Esophagus muscularis mucosa (tissue), 4 donors: ENCODE results near the gene CDK19. TPM values are rescaled to one million over a fixed set of nuclear protein-coding genes. Genes with fewer than 3 reads are reported as not detected.
"Not testable (repeated sequence)": the region's sequence is repeated elsewhere in the genome, so short reads cannot be mapped to it uniquely, and the experiment has no call there.

Experiments used
- DNase-seq: peaks from one replicate; pipeline ENCODE4 v3.0.0-alpha.2; 2017; ENCODE audit errors: extremely low spot score
- H3K27ac ChIP-seq, 4 donors: fragments of 200-600 bp; sonication (generic); replicated peaks in 1 of 4; 1 replicate in 3 of 4; 2 replicates in 1 of 4; pipeline ENCODE4 v1.5.1; 2016 to 2019; ENCODE audit warnings: mild to moderate bottlenecking in 1 of 4
- H3K27me3 ChIP-seq, 4 donors: fragments of 200-600 bp; sonication (generic); one replicate each; pipeline versions ENCODE4 v1.5.1 to v1.6.0; 2016 to 2019
- H3K36me3 ChIP-seq, 4 donors: fragments of 200-600 bp; sonication (generic); one replicate each; pipeline ENCODE4 v1.5.1; 2016 to 2019
- H3K4me1 ChIP-seq, 4 donors: fragments of 200-600 bp; sonication (generic); one replicate each; pipeline ENCODE4 v1.5.1; 2016 to 2019
- H3K4me3 ChIP-seq, 4 donors: fragments of 200-600 bp; sonication (generic); 1 replicate in 2 of 4; 2 replicates in 2 of 4; pipeline ENCODE4 v1.5.1; 2016 to 2019; ENCODE audit warnings: mild to moderate bottlenecking in 4 of 4, moderate library complexity in 1 of 4
- H3K9me3 ChIP-seq, 4 donors: fragments of 200-600 bp; sonication (generic); 1 replicate in 3 of 4; 2 replicates in 1 of 4; pipeline ENCODE4 v1.5.1; 2016 to 2019
- EP300 ChIP-seq: sonication (generic); formaldehyde crosslinking; IDR thresholded peaks from one replicate; pipeline ENCODE4 v1.6.1; 2017; ENCODE audit warnings: antibody characterized with exemption
- POLR2A ChIP-seq: fragments of 450-650 bp; IDR thresholded peaks from one replicate; pipeline ENCODE4 v1.6.1; 2017; ENCODE audit warnings: antibody characterized with exemption, moderate library complexity, mild to moderate bottlenecking, low read depth
- POLR2AphosphoS5 ChIP-seq, 2 donors: sonication (generic); formaldehyde crosslinking; IDR thresholded peaks; one replicate each; pipeline ENCODE4 v1.6.1; 2017; ENCODE audit warnings: antibody characterized with exemption in 2 of 2
- WGBS: methylation state at CpG from one replicate; pipeline ENCODE4 v1.1.5; 2018; 5-methylcytosine and 5-hydroxymethylcytosine counted together
- intact Hi-C: fragments of 100-400 bp; cut with DNase I; formaldehyde crosslinking; loops from one replicate; pipeline ENCODE4 v1.15.1; 2023
- total RNA-seq, 4 donors: library from RNA; depleted of rRNA; stranded (reverse); fragments of >200 nt; gene quantifications; one replicate each; pipeline versions ENCODE4 v1.1.0 to v1.2.1, GENCODE V29; 2016
- TF ChIP-seq, protein P1 (sequence below), 3 experiments: fragments of 200-600 bp in 2 of 3; fragments of 450-650 bp in 1 of 3; sonication (generic) in 2 of 3; IDR thresholded peaks; one replicate each; pipeline ENCODE4 v1.5.1; 2017 to 2019; ENCODE audit warnings: antibody characterized with exemption in 3 of 3, mild to moderate bottlenecking in 2 of 3, moderate library complexity in 1 of 3

The CDK19 gene
- total RNA-seq, 4 donors from 2014 or later = 12.0 to 15.0 (median 13.6) TPM

- no peaks in the 10 kb centered on the region for H3K9me3 ChIP-seq
- no peaks in the 10 kb centered on the region for H3K27me3 ChIP-seq
- no peak for DNase-seq
- H3K27ac ChIP-seq = no peak overlapping the region
- H3K36me3 ChIP-seq = no peaks in the 10 kb centered on the region
- TF ChIP-seq, protein P1, sequence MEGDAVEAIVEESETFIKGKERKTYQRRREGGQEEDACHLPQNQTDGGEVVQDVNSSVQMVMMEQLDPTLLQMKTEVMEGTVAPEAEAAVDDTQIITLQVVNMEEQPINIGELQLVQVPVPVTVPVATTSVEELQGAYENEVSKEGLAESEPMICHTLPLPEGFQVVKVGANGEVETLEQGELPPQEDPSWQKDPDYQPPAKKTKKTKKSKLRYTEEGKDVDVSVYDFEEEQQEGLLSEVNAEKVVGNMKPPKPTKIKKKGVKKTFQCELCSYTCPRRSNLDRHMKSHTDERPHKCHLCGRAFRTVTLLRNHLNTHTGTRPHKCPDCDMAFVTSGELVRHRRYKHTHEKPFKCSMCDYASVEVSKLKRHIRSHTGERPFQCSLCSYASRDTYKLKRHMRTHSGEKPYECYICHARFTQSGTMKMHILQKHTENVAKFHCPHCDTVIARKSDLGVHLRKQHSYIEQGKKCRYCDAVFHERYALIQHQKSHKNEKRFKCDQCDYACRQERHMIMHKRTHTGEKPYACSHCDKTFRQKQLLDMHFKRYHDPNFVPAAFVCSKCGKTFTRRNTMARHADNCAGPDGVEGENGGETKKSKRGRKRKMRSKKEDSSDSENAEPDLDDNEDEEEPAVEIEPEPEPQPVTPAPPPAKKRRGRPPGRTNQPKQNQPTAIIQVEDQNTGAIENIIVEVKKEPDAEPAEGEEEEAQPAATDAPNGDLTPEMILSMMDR (IDR thresholded peaks at IDR 0.05) = no peak
- TF ChIP-seq POLR2AphosphoS5 (IDR thresholded peaks at IDR 0.05) = no peak
- no peak for TF ChIP-seq EP300
- no peak for TF ChIP-seq POLR2A
- H3K4me3 ChIP-seq = no peak overlapping the region
- intact Hi-C loops = no loop called here
- WGBS = 74% methylated on average over 4 of the region's 4 CpGs
- H3K4me1 ChIP-seq = no peaks in the 10 kb centered on the region
Observed at GRCh38 chr6:110849781-110850180, 34.5 kb upstream of the CDK19 start.

- no peak for DNase-seq
- WGBS = 86% methylated on average over 6 of the region's 6 CpGs
- intact Hi-C loops = no loop called here
- Histone ChIP-seq H3K36me3 (no peaks in the 10 kb centered on the region), H3K27me3 (no peaks in the 10 kb centered on the region), H3K4me1 (no peaks in the 10 kb centered on the region), H3K27ac (no peak overlapping the region), H3K4me3 (no peak overlapping the region), H3K9me3 (no peaks in the 10 kb centered on the region)
- TF ChIP-seq POLR2A (no peak), EP300 (no peak)
Observed at GRCh38 chr6:110841266-110841665, 26.0 kb upstream of the CDK19 start.

DNA sequence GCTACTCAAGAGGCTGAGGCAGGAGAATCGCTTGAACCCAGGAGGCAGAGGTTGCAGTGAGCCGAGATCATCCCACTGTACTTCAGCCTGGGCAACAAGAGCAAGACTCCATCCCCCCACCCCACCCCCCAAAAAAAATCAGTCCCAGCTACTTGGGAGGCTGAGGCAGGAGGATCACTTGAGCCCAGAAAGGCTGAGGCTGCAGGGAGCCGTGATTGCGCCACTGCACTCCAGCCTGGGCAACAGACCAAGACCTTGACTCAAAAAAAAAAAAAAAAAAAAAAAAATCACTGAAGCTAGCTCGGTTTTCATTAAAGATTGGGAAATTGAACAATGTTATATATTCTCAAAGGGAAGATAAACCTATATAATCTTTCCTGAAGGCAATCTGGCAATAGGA, 20.5 kb upstream of the CDK19 start:
- H3K4me3 ChIP-seq, H3K36me3 ChIP-seq, DNase-seq, H3K27ac ChIP-seq, H3K4me1 ChIP-seq, intact Hi-C loops, H3K9me3 ChIP-seq, H3K27me3 ChIP-seq: not testable (repeated sequence)
- 88% methylated on average over 5 of the region's 5 CpGs for WGBS

DNA sequence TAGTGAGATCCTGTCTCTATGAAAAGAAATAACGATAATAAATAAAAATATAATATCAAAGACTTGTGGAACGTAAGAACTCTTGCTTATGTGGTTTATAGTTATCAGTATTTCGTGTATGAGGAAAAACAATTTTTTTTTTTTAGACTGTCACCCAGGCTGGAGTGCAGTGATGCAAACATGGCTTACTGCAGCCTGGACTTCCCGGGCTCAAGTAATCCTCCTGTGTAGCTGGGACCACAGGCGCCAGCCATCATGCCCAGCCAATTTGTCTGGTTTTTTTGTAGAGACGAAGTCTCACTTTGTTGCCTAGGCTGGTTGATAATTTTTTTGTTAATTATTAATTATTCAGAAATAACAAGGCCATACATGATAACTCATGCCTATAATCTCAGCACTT, 18.6 kb upstream of the CDK19 start:
- WGBS = 94% methylated on average over 6 of the region's 6 CpGs
- Histone ChIP-seq H3K9me3 (no peaks in the 10 kb centered on the region), H3K27me3 (no peaks in the 10 kb centered on the region), H3K27ac (no peak overlapping the region), H3K4me3 (no peak overlapping the region), H3K36me3 (no peaks in the 10 kb centered on the region), H3K4me1 (no peaks in the 10 kb centered on the region)
- DNase-seq = no peak
- intact Hi-C loops = no loop called here
- TF ChIP-seq POLR2A = no peak
- TF ChIP-seq POLR2AphosphoS5 (IDR thresholded peaks at IDR 0.05) = no peak
- TF ChIP-seq EP300 = no peak
- TF ChIP-seq, protein P1 (IDR thresholded peaks at IDR 0.05) = no peak

DNA sequence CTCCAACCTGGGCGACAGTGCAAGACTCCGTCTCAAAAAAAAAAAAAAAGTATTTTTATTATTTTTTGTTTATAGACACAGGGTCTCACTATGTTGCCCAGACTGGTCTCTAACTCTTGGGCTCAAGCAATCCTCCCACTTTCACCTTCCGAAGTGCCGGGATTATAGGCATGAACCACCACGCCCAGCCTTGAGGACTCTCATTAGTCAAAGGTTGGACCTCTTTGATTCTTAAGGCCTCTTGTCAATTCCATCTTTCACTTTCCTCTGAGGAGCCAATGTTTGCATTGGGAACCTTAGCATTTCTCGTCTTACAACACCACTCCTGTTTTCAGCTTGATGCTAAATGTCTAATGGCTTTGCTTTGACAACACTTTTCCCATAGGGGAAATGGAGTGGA, 16.1 kb upstream of the CDK19 start:
- H3K27me3 ChIP-seq = no peaks in the 10 kb centered on the region
- peaks cover 0 to 3% (median 0%) of the 10 kb centered on the region in 4 donors for H3K4me1 ChIP-seq
- no peak overlapping the region for H3K27ac ChIP-seq
- no peak overlapping the region for H3K4me3 ChIP-seq
- intact Hi-C loops = no loop called here
- TF ChIP-seq, protein P1 (IDR thresholded peaks at IDR 0.05) = no peak
- TF ChIP-seq POLR2A = no peak
- TF ChIP-seq EP300 = no peak
- no peak for TF ChIP-seq POLR2AphosphoS5 (IDR thresholded peaks at IDR 0.05)
- H3K36me3 ChIP-seq = no peaks in the 10 kb centered on the region
- DNase-seq = no peak
- 96% methylated on average over 6 of the region's 6 CpGs for WGBS
- H3K9me3 ChIP-seq = no peaks in the 10 kb centered on the region

GRCh38 chr6:110828396-110828795, 13.1 kb upstream of the CDK19 start:
- intact Hi-C loops = no loop called here
- no peaks in the 10 kb centered on the region for H3K9me3 ChIP-seq
- H3K4me3 ChIP-seq = no peak overlapping the region
- TF ChIP-seq POLR2AphosphoS5 (IDR thresholded peaks at IDR 0.05) (no peak), POLR2A (no peak), EP300 (no peak)
- TF ChIP-seq, protein P1 (IDR thresholded peaks at IDR 0.05) = no peak
- peaks cover 0 to 3% (median 0%) of the 10 kb centered on the region in 4 donors for H3K4me1 ChIP-seq
- no peak overlapping the region for H3K27ac ChIP-seq
- no peak for DNase-seq
- 69% methylated on average over 1 of the region's 1 CpG for WGBS
- no peaks in the 10 kb centered on the region for H3K27me3 ChIP-seq
- no peaks in the 10 kb centered on the region for H3K36me3 ChIP-seq
